ENCODE results near the gene SYNPO.

SYNPO gene

GRCh38 chr5:150658699-150659265 lies 18.3 kb downstream of the SYNPO start:
- no peak for DNase-seq (ENCODE audit: low spot score)

- no peak for DNase-seq (ENCODE audit: low spot score)
Measured at GRCh38 chr5:150659360-150660107, 19.1 kb downstream of the SYNPO start.

- no peak for DNase-seq (ENCODE audit: low spot score)
Measured at GRCh38 chr5:150660108-150660831, 19.8 kb downstream of the SYNPO start.

- DNase-seq (ENCODE audit: low spot score): no peak
Measured at GRCh38 chr5:150661086-150661485, 20.6 kb downstream of the SYNPO start, which contains the start of gene MYOZ3. MYOZ3 (plus strand) TSS chr5:150661251; CDS start chr5:150662942, 1,691 bp downstream.

- no peak for DNase-seq (ENCODE audit: low spot score)
Measured at GRCh38 chr5:150661821-150662596, 21.5 kb downstream of the SYNPO start.

GRCh38 chr5:150662731-150663516 lies 22.5 kb downstream of the SYNPO start:
- DNase-seq (ENCODE audit: low spot score): no peak

GRCh38 chr5:150663936-150664335 lies 23.5 kb downstream of the SYNPO start:
- no peak for DNase-seq (ENCODE audit: low spot score)

GRCh38 chr5:150665044-150665443 lies 24.6 kb downstream of the SYNPO start:
- no peak for DNase-seq (ENCODE audit: low spot score)

- DNase-seq (ENCODE audit: low spot score): no peak
Measured at GRCh38 chr5:150670275-150670947, 30.0 kb downstream of the SYNPO start.

DNA sequence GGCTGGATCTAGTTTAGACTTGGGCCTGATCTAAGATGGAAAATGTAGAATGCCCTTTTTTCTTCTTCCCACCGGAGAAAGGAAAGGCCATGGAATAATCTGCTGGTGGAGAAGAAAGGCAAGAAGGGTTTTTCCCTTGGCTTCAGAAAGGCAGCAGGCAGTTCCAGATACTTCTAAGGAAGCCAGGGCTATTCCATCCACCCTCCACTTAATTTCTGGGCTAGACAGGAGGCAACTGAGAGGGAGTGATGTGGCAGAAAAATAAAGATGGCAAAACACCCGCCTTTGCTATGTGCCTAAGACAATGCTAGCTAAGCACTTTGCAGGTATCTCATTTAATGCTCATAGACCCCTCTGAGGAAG lies 30.5 kb downstream of the SYNPO start:
- DNase-seq (ENCODE audit: low spot score): no peak

DNA sequence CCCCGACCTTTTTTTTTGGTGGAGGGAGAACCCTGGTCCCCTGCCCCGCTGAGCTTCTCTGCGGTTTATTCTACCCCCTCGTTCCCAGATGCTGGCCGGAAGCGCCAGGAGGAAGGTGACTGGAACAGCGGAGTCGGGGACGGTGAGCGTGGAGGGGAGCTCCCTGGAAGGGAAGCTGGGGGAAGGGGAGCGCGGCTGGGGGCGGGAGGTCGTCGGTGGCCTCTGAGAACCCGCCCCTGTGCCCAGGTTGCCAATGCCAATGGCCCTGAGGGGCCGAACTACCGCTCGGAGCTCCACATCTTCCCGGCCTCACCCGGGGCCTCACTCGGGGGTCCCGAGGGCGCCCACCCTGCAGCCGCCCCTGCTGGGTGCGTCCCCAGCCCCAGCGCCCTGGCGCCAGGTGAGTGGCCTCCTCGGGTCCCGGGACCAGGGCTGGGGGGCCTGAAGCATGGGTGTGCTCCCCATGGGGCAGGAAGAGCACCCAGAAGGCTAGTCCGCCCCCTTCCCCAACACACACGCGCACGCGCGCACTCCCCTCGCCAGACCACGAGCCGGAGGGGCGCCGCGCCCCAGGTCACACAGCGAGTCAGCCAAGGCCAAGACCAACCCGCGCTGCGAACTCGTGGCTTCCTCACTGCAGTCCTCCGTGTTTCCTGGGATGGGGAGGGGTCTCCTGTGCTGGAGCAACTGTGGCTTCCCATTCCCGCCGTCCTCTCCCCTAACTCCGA lies 31.2 kb downstream of the SYNPO start:
- DNase-seq (ENCODE audit: low spot score): no peak

DNA sequence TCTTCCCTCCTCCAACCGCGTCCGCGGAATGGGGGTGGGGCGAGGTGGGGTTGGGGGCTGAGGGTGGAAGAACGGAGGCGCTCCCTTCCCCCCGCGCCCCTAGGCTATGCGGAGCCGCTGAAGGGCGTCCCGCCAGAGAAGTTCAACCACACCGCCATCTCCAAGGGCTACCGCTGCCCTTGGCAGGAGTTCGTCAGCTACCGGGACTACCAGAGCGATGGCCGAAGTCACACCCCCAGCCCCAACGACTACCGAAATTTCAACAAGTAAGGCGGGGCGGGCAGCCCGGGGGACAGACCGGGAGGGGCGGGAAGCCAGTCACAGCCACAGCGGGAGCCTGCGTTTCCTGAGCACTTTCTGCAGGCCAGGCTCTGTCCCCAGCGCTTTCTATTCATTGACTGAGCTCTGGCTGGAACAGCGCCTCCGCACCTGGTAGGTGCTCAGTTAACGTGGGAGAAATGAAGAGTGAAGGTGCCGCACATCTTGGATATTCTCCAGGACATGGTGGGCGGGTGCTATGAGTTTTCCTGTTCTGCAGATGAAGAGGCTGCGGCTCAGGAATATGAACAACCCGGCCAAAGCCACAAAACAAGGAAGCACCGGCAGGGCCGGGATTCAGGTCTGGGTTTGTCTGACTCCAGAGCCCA lies 31.9 kb downstream of the SYNPO start:
- peak; percentile 58 for DNase-seq (ENCODE audit: low spot score)

DNA sequence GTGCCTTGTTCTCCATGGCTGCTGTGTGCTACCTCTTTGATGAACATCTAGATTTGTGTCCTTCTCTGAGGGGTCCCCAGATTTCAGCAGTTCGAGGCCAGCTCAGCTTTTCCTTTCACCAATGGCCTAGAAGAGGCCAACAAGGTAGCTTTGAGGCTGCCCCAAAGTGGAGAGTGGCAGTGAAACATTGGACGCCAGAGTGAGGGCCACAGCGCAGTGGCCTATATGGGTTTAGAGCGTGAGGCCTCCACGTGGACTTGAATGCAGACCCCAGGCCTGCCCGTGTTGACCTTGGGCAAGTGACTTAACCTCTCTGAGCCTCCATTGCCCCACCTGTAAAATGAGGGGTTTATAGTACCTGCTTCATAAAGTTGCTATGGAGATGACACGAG lies 32.4 kb downstream of the SYNPO start:
- no peak for DNase-seq (ENCODE audit: low spot score)

DNA sequence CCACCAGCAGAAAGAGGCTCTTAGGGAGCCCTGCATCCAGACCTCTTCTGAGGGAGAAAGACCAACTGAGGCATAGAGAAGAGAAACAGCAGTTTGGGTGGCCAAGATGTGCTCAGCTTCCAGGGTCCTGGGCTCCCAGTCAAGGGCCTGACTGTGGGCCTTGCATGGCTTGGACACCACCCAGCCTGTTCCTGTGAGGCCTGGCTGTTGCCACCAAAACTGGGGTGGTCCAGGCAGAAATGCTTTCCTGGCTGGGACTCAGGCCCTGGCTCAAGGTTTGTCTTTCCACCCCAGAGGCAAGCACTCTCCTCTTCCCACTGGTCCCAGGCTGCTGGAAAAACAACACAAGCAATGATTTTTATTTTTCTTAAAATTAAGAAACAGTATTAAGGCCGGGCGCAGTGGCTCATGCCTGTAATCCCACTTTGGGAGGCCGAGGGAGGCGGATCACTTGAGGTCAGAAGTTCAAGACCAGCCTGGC lies 33.9 kb downstream of the SYNPO start:
- no peak for DNase-seq (ENCODE audit: low spot score)

GRCh38 chr5:150675069-150675468 lies 34.6 kb downstream of the SYNPO start:
- DNase-seq (ENCODE audit: low spot score): no peak

- no peak for DNase-seq (ENCODE audit: low spot score)
Measured at GRCh38 chr5:150676578-150676977, 36.1 kb downstream of the SYNPO start.

- no peak for DNase-seq (ENCODE audit: low spot score)
Measured at GRCh38 chr5:150689120-150689519, 48.7 kb downstream of the SYNPO start.

DNA sequence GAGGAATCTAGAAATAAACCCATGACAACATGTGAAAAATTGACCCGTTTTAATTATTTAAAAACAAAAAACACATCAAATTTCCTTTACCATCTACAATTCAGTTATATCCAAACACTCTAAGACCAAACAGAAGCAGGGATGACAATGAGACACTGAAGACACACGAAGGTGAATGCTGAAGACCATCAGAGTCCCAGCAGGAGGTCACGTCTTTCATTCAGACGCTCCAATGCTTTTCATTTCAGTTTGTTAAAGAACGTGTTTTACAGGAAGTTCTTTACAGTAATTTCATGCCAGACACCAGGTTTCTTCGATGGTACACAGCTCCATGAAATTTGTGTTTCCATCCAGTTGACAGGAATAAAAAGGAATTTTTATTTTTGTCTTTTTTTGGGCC lies 50.3 kb downstream of the SYNPO start:
- DNase-seq (ENCODE audit: low spot score): no peak

DNA sequence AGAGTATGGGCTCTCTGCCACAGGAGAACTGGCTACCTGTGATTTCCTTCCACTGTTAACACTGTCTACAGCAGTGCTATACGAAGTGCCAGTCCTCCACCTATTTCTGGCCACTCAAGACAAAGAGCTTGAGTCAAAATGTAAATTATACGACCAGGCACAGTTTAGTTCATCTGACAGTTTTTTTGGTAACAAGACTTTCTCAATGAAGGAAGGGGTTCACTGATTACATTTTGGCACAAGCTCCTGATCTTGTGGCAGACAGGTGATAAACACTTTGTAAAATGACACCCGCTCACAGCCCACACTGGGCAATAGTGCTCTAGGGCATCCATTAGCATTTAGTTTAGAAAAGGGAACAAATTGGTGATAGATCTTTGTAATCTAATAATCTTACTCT lies 51.8 kb downstream of the SYNPO start:
- DNase-seq (ENCODE audit: low spot score): no peak

GRCh38 chr5:150694612-150695011 lies 54.2 kb downstream of the SYNPO start:
- DNase-seq (ENCODE audit: low spot score): no peak
